ENCODE results near the gene SYT2. TPM values are rescaled to one million over a fixed set of nuclear protein-coding genes. Genes with fewer than 3 reads are reported as not detected.

SYT2 gene
- total and polyA plus RNA-seq, 10 donors, result under 0.01 to 0.14 (median 0.03) TPM; not detected in 3

- no peak overlapping the region for H3K27ac ChIP-seq
- no peak for DNase-seq
- intact Hi-C loops (cut with DNase I; ENCODE audit: low total_unique reads), result no loop called here
- no peaks in the 10 kb centered on the region for H3K4me1 ChIP-seq
- no peaks in the 10 kb centered on the region for H3K9me3 ChIP-seq
- no peak overlapping the region for H3K4me3 ChIP-seq
- TF ChIP-seq CTCF (IDR thresholded peaks at IDR 0.05 in 8 of 11, conservative IDR thresholded peaks at IDR 0.05 in 3 of 11) (no peak), POLR2AphosphoS5 (IDR thresholded peaks at IDR 0.05) (no peak), POLR2A (IDR thresholded peaks at IDR 0.05) (no peak)
- H3K27me3 ChIP-seq (replicated peaks in 1 of 7), result peaks cover 0 to 96% (median 11%) of the 10 kb centered on the region in 7 donors
- no peaks in the 10 kb centered on the region for H3K36me3 ChIP-seq
- 63 to 80% (median 68%) methylated on average over 2 of the region's 2 CpGs for WGBS, 5 donors
These were observed 51.5 kb downstream of the SYT2 start for GRCh38 chr1:202658769-202659168.

- DNase-seq, result no peak
- no peak for TF ChIP-seq CTCF (IDR thresholded peaks at IDR 0.05 in 8 of 11, conservative IDR thresholded peaks at IDR 0.05 in 3 of 11)
- TF ChIP-seq POLR2AphosphoS5 (IDR thresholded peaks at IDR 0.05), result no peak
- no peak for TF ChIP-seq POLR2A (IDR thresholded peaks at IDR 0.05)
- Histone ChIP-seq H3K4me3 (no peak overlapping the region), H3K36me3 (no peaks in the 10 kb centered on the region), H3K27ac (no peak overlapping the region), H3K27me3 (replicated peaks in 1 of 7) (peaks cover 0 to 96% (median 11%) of the 10 kb centered on the region in 7 donors), H3K9me3 (no peaks in the 10 kb centered on the region), H3K4me1 (no peaks in the 10 kb centered on the region)
- intact Hi-C loops (cut with DNase I; ENCODE audit: low total_unique reads), result no loop called here
- 73 to 90% (median 88%) methylated on average over 8 of the region's 8 CpGs for WGBS, 5 donors
These were observed 51.9 kb downstream of the SYT2 start for GRCh38 chr1:202658251-202658759.

- Histone ChIP-seq H3K4me1 (no peaks in the 10 kb centered on the region), H3K4me3 (no peak overlapping the region), H3K27ac (no peak overlapping the region), H3K27me3 (replicated peaks in 1 of 7) (peaks cover 0 to 96% (median 11%) of the 10 kb centered on the region in 7 donors), H3K36me3 (no peaks in the 10 kb centered on the region), H3K9me3 (no peaks in the 10 kb centered on the region)
- TF ChIP-seq POLR2AphosphoS5 (IDR thresholded peaks at IDR 0.05), result no peak
- no peak for TF ChIP-seq POLR2A (IDR thresholded peaks at IDR 0.05)
- TF ChIP-seq CTCF (IDR thresholded peaks at IDR 0.05 in 8 of 11, conservative IDR thresholded peaks at IDR 0.05 in 3 of 11), result no peak
- no peak for DNase-seq
- 47 to 53% (median 53%) methylated on average over 7 of the region's 7 CpGs for WGBS, 5 donors
- intact Hi-C loops (cut with DNase I; ENCODE audit: low total_unique reads), result no loop called here
These were observed 53.2 kb downstream of the SYT2 start for GRCh38 chr1:202656951-202657646.

GRCh38 chr1:202656057-202656456 lies 54.2 kb downstream of the SYT2 start:
- peaks cover 0 to 96% (median 11%) of the 10 kb centered on the region in 7 donors for H3K27me3 ChIP-seq (replicated peaks in 1 of 7)
- TF ChIP-seq CTCF (IDR thresholded peaks at IDR 0.05 in 8 of 11, conservative IDR thresholded peaks at IDR 0.05 in 3 of 11), result no peak
- no peak for TF ChIP-seq POLR2AphosphoS5 (IDR thresholded peaks at IDR 0.05)
- no peak for TF ChIP-seq POLR2A (IDR thresholded peaks at IDR 0.05)

More at GRCh38 chr1:202656057-202656456, 54.2 kb downstream of the SYT2 start:
- H3K36me3 ChIP-seq, result no peaks in the 10 kb centered on the region
- intact Hi-C loops (cut with DNase I; ENCODE audit: low total_unique reads), result no loop called here
- no peaks in the 10 kb centered on the region for H3K4me1 ChIP-seq
- no peak for DNase-seq
- 64 to 71% (median 68%) methylated on average over 8 to 10 of the region's 10 CpGs for WGBS, 5 donors
- H3K27ac ChIP-seq, result no peak overlapping the region
- H3K4me3 ChIP-seq, result no peak overlapping the region
- H3K9me3 ChIP-seq, result no peaks in the 10 kb centered on the region

Data from spleen (tissue), 11 donors.